OCI-LY1 (cell line): ENCODE measurements around the gene IGF1R.

Experiments used
- H2AFZ ChIP-seq: fragments of 200-600 bp; sonication (generic), shearing (Covaris generic); 2 replicates; pipeline ENCODE4 v1.6.0; 2014; ENCODE audit warnings: antibody characterized with exemption, mild to moderate bottlenecking, low read length
- H3F3A ChIP-seq: fragments of 200-600 bp; sonication (generic), shearing (Covaris generic); 2 replicates; pipeline ENCODE4 v1.6.0; 2014; ENCODE audit warnings: mild to moderate bottlenecking, antibody characterized with exemption, low read length, moderate library complexity; ENCODE audit not compliant: insufficient read depth
- H3K27ac ChIP-seq: fragments of 200-600 bp; sonication (generic); 2 replicates; pipeline ENCODE4 v1.5.1; 2014; ENCODE audit warnings: low read length, mixed run types, mild to moderate bottlenecking, low read depth; ENCODE audit not compliant: poor library complexity, severe bottlenecking
- H3K27me3 ChIP-seq: fragments of 200-600 bp; sonication (generic); 2 replicates; pipeline ENCODE4 v1.6.0; 2014; ENCODE audit warnings: antibody characterized with exemption, mild to moderate bottlenecking, low read length, moderate library complexity; ENCODE audit not compliant: insufficient read depth
- H3K36me3 ChIP-seq: fragments of 200-600 bp; sonication (generic); 2 replicates; pipeline ENCODE4 v1.6.1; 2014; ENCODE audit warnings: mild to moderate bottlenecking, antibody characterized with exemption, low read length, moderate library complexity, mixed read lengths; ENCODE audit not compliant: insufficient read depth
- H3K4me1 ChIP-seq: fragments of 200-600 bp; sonication (generic); 2 replicates; pipeline ENCODE4 v1.5.1; 2014; ENCODE audit warnings: mild to moderate bottlenecking, low read length, moderate library complexity; ENCODE audit not compliant: insufficient read depth, severe bottlenecking
- H3K4me2 ChIP-seq: fragments of 200-600 bp; sonication (generic), shearing (Covaris generic); 2 replicates; pipeline ENCODE4 v1.6.1; 2014; ENCODE audit warnings: low read length
- H3K4me3 ChIP-seq: fragments of 200-600 bp; sonication (generic); 2 replicates; pipeline ENCODE4 v1.5.1; 2014; ENCODE audit warnings: low read length, low read depth, mild to moderate bottlenecking, mixed read lengths; ENCODE audit not compliant: poor library complexity, severe bottlenecking
- H3K79me2 ChIP-seq: fragments of 200-600 bp; shearing (Covaris generic); 2 replicates; pipeline ENCODE4 v1.6.1; 2016; ENCODE audit warnings: mixed run types, low read length, mixed read lengths; ENCODE audit not compliant: insufficient read depth
- H3K9ac ChIP-seq: fragments of 200-600 bp; sonication (generic), shearing (Covaris generic); 2 replicates; pipeline ENCODE4 v1.6.1; 2014; ENCODE audit warnings: mild to moderate bottlenecking, low read length, mixed read lengths
- H3K9me2 ChIP-seq: fragments of 200-600 bp; sonication (generic), shearing (Covaris generic); 2 replicates; pipeline ENCODE4 v1.6.1; 2014; ENCODE audit warnings: low read depth, mild to moderate bottlenecking, low read length, mixed read lengths
- H3K9me3 ChIP-seq: fragments of 200-600 bp; shearing (Covaris generic); 2 replicates; pipeline ENCODE4 v1.6.1; 2014; ENCODE audit warnings: low read length, mixed read lengths
- H4K20me1 ChIP-seq: fragments of 200-600 bp; sonication (generic), shearing (Covaris generic); 2 replicates; pipeline ENCODE4 v1.6.0; 2016; ENCODE audit warnings: mild to moderate bottlenecking, low read length; ENCODE audit not compliant: insufficient read depth
- CTCF ChIP-seq: fragments of 200-600 bp; sonication (generic), shearing (Covaris generic); IDR thresholded peaks from 2 replicates; pipeline ENCODE4 v1.5.1; 2017; ENCODE audit warnings: mild to moderate bottlenecking, antibody characterized with exemption, low read length, moderate library complexity, mixed read lengths
- EZH2 ChIP-seq: fragments of 200-600 bp; sonication (generic), shearing (Covaris generic); IDR thresholded peaks from 2 replicates; pipeline ENCODE4 v1.8.0; 2017; ENCODE audit warnings: borderline replicate concordance, mixed run types, mild to moderate bottlenecking, antibody characterized with exemption, low read length, moderate library complexity, mixed read lengths

Gene IGF1R

GRCh38 chr15:98775498-98776230, 127.3 kb downstream of the IGF1R start:
- Histone ChIP-seq H3F3A (no peaks in the 10 kb centered on the region), H3K27me3 (0 out of 2 replicates have a peak, but pooled peaks cover 5% of the 10 kb centered on the region), H3K27ac (no peak overlapping the region), H3K36me3 (no peaks in the 10 kb centered on the region), H3K4me1 (no peaks in the 10 kb centered on the region), H3K9ac (no peak overlapping the region), H3K4me2 (no peak overlapping the region), H3K79me2 (no peaks in the 10 kb centered on the region), H4K20me1 (no peaks in the 10 kb centered on the region), H2AFZ (no peak overlapping the region), H3K9me3 (no peaks in the 10 kb centered on the region), H3K4me3 (no peak overlapping the region), H3K9me2 (no peaks in the 10 kb centered on the region)
- TF ChIP-seq CTCF, result no peak
- no peak for TF ChIP-seq EZH2

- Histone ChIP-seq H3K36me3 (no peaks in the 10 kb centered on the region), H3K4me2 (no peak overlapping the region), H3K4me3 (no peak overlapping the region), H3K27ac (no peak overlapping the region), H4K20me1 (no peaks in the 10 kb centered on the region), H3K9me3 (no peaks in the 10 kb centered on the region), H3F3A (no peaks in the 10 kb centered on the region), H3K79me2 (no peaks in the 10 kb centered on the region), H2AFZ (no peak overlapping the region), H3K27me3 (0 out of 2 replicates have a peak, but pooled peaks cover 5% of the 10 kb centered on the region), H3K9me2 (no peaks in the 10 kb centered on the region), H3K9ac (no peak overlapping the region), H3K4me1 (no peaks in the 10 kb centered on the region)
- TF ChIP-seq EZH2 (no peak), CTCF (no peak)
Measured at GRCh38 chr15:98776607-98777281, 128.4 kb downstream of the IGF1R start.

- no peak overlapping the region for H2AFZ ChIP-seq
- no peak for TF ChIP-seq CTCF
- no peak for TF ChIP-seq EZH2
- no peak overlapping the region for H3K27ac ChIP-seq
- H3K4me3 ChIP-seq, result no peak overlapping the region
- H3K79me2 ChIP-seq, result no peaks in the 10 kb centered on the region
- no peaks in the 10 kb centered on the region for H3F3A ChIP-seq
- H3K9me3 ChIP-seq, result no peaks in the 10 kb centered on the region
- no peaks in the 10 kb centered on the region for H3K4me1 ChIP-seq
- 0 out of 2 replicates have a peak, but pooled peaks cover 5% of the 10 kb centered on the region for H3K27me3 ChIP-seq
- H3K4me2 ChIP-seq, result no peak overlapping the region
- no peaks in the 10 kb centered on the region for H3K9me2 ChIP-seq
- no peaks in the 10 kb centered on the region for H4K20me1 ChIP-seq
- no peaks in the 10 kb centered on the region for H3K36me3 ChIP-seq
- H3K9ac ChIP-seq, result no peak overlapping the region
Measured at GRCh38 chr15:98777426-98777825, 129.1 kb downstream of the IGF1R start.
